Epithelial cell of prostate (primary cell): ENCODE measurements around the gene ANKRD34C.
A peak's percentile ranks its signal among the peaks of the same experiment; 100 is the strongest.

Experiments
- DNase-seq: peaks from one replicate; pipeline ENCODE4 v3.0.0-alpha.2; 2011; ENCODE audit warnings: low read depth, low spot score
- H3K27ac ChIP-seq: fragments of 450-650 bp; 2 replicates; pipeline ENCODE4 v1.5.1; 2017; ENCODE audit warnings: mild to moderate bottlenecking

The ANKRD34C gene

DNA sequence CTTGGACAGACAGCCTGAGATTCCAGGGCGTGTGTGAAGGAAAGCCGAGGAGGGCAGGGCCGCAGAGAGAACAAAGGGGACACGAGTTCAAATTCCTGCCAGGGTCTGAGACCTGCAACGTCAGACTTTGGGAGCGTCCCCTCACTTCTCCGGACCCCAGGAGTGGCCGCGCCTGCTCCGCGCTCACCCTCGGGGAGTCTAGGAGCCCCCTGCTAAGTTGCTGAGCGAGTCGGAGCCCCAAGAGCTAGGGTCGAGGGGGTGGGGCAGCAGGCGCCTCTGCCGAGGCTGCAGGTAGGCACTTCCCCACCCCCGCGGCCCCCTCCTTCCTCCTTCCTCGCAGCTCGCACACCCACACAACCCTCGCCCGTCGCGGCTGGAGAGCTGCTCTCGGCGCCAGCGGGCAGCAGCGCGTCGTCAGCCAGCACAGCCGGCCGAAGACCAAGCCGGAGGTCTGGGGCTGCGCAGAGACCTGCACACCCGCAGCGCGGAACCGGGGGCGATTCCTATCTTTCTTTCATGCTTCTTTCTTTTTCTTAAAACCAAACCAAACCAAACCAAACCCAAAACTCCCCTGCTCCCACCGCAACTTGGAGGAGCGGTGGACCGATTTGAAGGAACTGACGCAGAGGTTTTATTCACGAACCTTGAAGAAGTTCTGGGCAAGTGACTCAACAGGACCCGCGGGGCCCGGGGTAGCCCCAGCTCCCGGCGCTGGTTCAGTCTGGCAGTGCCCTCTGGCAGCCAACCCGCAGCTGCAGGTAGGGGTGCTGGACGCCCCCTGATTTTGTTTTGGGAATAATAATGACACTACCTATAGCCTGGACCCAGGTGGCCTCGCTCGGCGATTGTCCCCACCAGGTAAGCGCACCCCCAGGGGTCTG, at the start of gene ANKRD34C:
Gene ANKRD34C (plus strand): TSS at position 352 of the 881 bp plus-strand sequence. CDS start 10,563 bp downstream, outside the sequence.
- no peak within 1 kb of the TSS for H3K27ac ChIP-seq
- DNase-seq, result no peak

- DNase-seq, result no peak
- H3K27ac ChIP-seq, result no peak overlapping the region
Observed at GRCh38 chr15:79233236-79233635, 49.3 kb upstream of the ANKRD34C start.

DNA sequence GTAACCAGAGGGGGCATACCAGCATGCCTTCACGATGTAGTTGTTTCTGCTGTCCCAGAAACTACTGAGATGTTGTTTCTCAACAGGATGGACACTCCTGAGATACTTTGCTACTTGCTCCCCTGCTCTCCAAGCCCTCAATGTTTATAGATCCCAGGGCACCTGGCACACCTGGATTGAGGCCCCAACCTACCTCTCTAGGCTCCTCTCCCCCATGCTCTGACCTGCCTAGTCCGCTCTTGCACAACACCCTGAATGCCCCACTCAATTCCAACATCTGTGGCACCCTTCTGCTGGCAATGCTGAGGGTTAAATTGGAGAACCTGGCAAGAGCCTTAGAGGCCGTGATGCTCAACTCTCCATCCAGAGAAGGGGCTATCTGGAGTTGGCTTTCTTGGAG, 42.5 kb upstream of the ANKRD34C start:
- no peak for DNase-seq

DNA sequence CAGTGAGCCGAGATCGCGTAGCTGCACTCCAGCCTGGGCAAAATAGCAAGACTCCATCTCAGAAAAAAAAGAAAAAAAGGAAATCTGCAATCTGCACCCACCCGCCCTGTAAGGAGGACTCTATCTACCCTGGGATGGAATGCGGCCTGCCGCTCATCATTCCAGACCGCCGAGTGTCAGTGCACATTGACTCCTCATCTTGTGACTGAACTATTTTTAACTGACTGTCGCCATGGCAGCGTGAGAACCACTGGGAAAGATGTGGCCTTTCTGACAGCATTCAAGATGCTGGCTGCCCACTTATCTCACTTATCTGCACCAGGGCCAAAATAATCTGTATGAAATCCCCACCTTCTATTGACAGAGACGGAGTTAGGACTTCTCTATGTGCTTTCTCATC, 38.8 kb upstream of the ANKRD34C start:
- H3K27ac ChIP-seq, result no peak overlapping the region
- no peak for DNase-seq

More for the DNA sequence above, 42.5 kb upstream of the ANKRD34C start:
- H3K27ac ChIP-seq, result no peak overlapping the region

GRCh38 chr15:79244876-79245275, 37.6 kb upstream of the ANKRD34C start:
- DNase-seq, result no peak
- H3K27ac ChIP-seq, result no peak overlapping the region

DNA sequence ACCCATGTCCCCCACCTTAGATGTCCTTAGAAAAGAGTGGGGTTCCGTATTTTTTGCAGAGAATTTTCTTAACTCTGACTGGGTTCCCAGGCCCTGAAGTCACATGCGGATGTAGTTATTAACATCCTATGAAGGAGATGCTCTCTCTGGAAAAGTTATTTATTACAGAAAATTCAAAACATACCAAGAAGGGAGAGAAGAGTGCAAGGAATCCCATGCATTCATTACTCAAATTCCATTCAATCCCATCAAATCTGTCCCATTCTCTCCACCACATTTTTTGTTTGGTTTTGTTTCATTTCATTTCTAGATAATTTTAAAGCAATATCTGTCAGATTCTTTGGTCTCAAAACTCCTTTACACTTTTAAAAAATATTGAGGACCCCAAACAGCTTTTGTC, 34.3 kb upstream of the ANKRD34C start:
- H3K27ac ChIP-seq, result no peak overlapping the region
- DNase-seq, result no peak

GRCh38 chr15:79257454-79257853, 25.1 kb upstream of the ANKRD34C start:
- H3K27ac ChIP-seq, result no peak overlapping the region
- DNase-seq, result no peak

GRCh38 chr15:79261836-79262235, 20.7 kb upstream of the ANKRD34C start:
- no peak overlapping the region for H3K27ac ChIP-seq

GRCh38 chr15:79265167-79265566, 17.4 kb upstream of the ANKRD34C start:
- no peak overlapping the region for H3K27ac ChIP-seq
- peak; percentile 16 for DNase-seq

More at GRCh38 chr15:79261836-79262235, 20.7 kb upstream of the ANKRD34C start:
- DNase-seq, result no peak

- DNase-seq, result no peak
- no peak overlapping the region for H3K27ac ChIP-seq
Observed at GRCh38 chr15:79265987-79266579, 16.4 kb upstream of the ANKRD34C start.

GRCh38 chr15:79283252-79284048, 928 bp downstream of the ANKRD34C start:
- DNase-seq, result no peak
- no peak overlapping the region for H3K27ac ChIP-seq

GRCh38 chr15:79290642-79291275, 8.2 kb downstream of the ANKRD34C start:
- H3K27ac ChIP-seq, result no peak overlapping the region
- DNase-seq, result no peak

- H3K27ac ChIP-seq, result no peak overlapping the region
- DNase-seq, result no peak
Observed at GRCh38 chr15:79292011-79292410, 9.5 kb downstream of the ANKRD34C start.

GRCh38 chr15:79294075-79294474, 11.6 kb downstream of the ANKRD34C start:
- no peak overlapping the region for H3K27ac ChIP-seq
- no peak for DNase-seq

- no peak for DNase-seq
- H3K27ac ChIP-seq, result no peak overlapping the region
Observed at GRCh38 chr15:79296583-79296982, 14.1 kb downstream of the ANKRD34C start.

DNA sequence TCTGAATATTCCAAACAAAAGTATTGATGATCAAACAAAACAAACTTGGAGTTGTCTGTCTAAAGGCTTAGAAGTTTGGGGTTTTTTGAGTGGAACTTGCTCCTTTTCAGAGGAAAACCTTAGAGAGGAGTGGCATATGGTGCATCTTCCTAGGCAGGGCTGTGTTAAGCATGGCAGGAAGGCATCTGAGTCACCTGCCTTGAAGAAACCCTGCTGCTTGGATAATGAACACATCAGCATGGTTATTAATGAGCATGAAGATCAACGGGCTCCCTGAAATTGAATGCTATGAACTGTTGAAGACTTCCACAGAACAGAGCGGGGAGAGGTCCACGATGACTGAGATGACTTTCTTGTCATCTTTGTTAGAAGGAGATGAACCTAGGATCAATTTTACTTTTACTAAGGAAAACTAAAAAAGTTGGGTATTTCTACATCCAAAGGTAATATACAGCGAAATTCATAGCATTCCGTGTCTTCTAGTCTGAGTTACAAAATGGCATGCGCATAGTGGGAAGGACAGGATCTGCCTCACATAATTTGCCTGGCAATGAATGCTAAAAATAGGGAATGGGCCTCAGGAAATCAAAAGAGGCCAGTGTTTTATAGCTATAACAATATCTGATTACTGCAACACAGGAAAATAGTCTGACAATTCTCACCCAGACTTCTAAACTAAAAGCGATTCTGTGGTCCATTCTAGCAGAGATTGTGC, 16.8 kb downstream of the ANKRD34C start:
- no peak overlapping the region for H3K27ac ChIP-seq
- no peak for DNase-seq

DNA sequence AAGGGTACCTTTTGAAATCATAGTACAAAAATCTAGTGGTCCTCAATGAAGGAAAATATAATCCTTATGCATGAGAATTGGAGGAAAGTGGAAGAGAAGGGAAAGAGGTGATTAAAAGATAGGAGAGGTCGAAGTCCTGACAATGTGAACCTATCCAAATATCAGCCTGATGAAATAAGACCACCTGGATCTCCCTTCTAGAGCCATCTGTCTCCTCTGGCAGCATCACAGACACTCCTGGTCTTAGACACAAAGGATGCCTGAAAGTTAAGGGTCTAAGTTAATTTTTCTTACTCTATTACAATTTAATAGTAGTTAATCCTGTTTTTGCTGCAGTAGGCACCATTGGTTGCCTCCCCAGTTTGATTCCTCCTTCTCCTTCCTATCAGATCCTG, 17.3 kb downstream of the ANKRD34C start:
- H3K27ac ChIP-seq, result no peak overlapping the region
- DNase-seq, result no peak

DNA sequence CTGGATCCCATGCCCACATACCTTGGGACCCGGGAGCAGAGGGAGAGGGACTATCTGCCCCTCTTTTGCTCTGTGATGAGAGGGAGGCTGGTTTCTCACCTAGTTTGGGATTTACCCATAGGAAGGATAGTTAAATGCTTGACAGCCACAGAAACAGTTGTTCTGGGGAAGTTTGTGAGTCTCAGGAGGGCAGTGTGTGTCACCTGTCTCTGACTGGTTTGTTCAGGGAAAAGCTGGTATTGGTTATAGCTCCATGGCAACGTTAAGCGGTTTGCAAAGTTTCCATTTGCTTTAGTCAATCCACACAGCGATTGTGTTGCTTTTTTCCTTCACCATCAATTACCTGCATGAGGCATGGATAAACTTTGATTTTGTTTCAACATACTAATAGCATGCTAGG, 24.7 kb downstream of the ANKRD34C start:
- DNase-seq, result no peak
- no peak overlapping the region for H3K27ac ChIP-seq

- H3K27ac ChIP-seq, result no peak overlapping the region
- DNase-seq, result no peak
Observed at GRCh38 chr15:79308874-79309273, 26.4 kb downstream of the ANKRD34C start.

DNA sequence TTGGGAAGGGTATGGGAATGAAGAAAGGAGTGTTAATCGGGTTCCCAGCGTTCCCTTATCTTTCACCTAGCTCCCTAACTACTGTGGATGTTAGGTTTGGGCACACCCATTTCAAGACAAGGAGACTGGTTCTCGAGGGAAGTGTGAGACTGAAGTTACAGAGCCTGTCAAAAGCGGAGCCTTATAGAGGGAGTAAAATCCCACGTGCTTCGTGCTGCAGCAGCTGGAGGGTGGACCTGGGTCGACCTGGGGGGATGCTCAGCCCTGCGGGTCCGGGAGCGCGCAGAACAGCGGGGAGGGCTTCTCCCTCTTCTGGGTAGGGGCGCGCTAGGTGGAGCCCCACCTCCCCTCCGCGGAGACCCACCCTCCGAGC, 28.1 kb downstream of the ANKRD34C start:
- DNase-seq, result no peak

More for the DNA sequence above, 28.1 kb downstream of the ANKRD34C start:
- no peak overlapping the region for H3K27ac ChIP-seq
